SK-N-DZ (cell line): ENCODE results near the gene GALNT17.
"Not testable (repeated sequence)": the region's sequence is repeated elsewhere in the genome, so short reads cannot be mapped to it uniquely, and the experiment has no call there.

Source experiments
- DNase-seq: peaks from one replicate; pipeline ENCODE4 v3.0.0-alpha.2; 2015; ENCODE audit warnings: low spot score
- small RNA-seq, 2 experiments: library from RNA; depleted of rRNA; stranded (forward); fragments of <200 nt; gene quantifications; one replicate each; pipeline ENCODE3, GENCODE V24; 2014

GALNT17 gene

GRCh38 chr7:71733107-71733870, 601.3 kb downstream of the GALNT17 start:
- DNase-seq, result peak; percentile 56

DNA sequence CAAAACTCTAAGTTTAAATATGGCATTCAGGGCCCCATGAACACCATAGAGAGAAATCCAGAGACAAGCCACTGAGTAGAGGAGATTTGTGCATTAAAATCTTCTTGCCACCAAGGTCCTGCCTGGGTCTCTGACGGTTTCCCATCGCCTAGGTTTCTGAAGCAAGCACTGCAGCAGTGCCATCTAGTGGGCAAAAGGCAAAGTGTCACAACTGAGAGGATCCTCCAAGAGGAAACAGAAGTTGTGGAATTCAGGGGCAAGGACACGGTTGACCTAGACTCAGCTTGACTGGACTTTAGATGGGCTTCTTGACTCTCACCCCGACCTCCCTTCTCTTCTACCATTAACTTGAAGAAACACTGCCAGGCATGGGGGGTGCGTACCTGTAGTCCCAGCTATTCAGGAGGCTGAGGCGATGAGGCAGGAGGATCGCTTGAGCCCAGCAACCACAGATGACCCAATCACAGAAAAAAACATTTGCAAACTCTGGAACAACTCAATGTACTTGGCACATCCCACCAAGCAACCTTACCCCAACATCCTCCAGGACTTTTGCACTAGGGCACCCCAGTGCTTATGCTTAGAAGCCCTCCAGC, 604.1 kb downstream of the GALNT17 start:
- peak; percentile 48 for DNase-seq

GRCh38 chr7:71737931-71738540, 606.1 kb downstream of the GALNT17 start:
- DNase-seq, result not testable (repeated sequence)

- no peak for DNase-seq
These were observed 607.7 kb downstream of the GALNT17 start for GRCh38 chr7:71739520-71740173.

GRCh38 chr7:71740174-71740560, 608.2 kb downstream of the GALNT17 start:
- DNase-seq, result no peak

DNA sequence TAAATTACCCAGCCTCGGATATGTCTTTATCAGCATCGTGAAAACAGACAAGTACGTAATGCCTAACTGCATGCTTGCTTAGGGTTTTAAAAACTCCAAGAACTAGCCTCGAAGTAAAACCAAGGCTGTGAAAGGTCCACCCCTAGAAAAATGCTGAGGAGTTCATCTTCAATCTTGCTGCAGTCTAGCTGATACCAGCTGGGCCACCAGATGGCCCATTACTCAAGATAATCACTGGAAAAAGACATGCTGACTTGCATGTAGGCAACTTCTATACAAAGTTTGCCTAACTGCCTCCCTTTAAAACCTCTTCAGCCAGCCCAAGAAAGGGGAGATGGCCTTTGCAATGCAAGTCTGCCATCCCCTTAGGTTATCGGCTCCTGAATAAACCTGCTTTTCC, 614.1 kb downstream of the GALNT17 start:
- DNase-seq, result no peak

DNA sequence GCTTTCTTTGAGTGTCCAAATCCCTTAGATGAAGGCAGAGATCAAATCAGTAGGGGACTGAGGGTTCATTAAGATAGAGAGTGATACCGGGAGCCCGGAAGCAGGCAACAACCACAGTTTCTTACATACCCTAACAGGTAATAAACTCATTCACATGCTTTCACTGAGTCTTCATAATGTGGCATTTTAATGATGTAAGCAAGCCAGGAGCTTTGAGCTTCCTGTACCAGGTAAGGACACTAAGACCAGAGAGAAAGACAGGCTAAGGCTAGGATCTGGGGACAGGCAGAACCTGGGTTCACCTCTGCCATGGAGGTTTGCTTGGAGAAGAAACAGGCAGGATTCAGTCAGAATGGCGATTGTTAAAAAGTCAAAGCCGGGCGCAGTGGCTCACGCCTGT, 618.3 kb downstream of the GALNT17 start:
- no peak for DNase-seq

GRCh38 chr7:71752171-71752935, 620.4 kb downstream of the GALNT17 start:
- peak; percentile 22 for DNase-seq

GRCh38 chr7:71753236-71753635, 621.3 kb downstream of the GALNT17 start:
- no peak for DNase-seq

GRCh38 chr7:71753956-71754664, 622.2 kb downstream of the GALNT17 start:
- no peak for DNase-seq

GRCh38 chr7:71754828-71755227, 622.9 kb downstream of the GALNT17 start:
- DNase-seq, result no peak

DNA sequence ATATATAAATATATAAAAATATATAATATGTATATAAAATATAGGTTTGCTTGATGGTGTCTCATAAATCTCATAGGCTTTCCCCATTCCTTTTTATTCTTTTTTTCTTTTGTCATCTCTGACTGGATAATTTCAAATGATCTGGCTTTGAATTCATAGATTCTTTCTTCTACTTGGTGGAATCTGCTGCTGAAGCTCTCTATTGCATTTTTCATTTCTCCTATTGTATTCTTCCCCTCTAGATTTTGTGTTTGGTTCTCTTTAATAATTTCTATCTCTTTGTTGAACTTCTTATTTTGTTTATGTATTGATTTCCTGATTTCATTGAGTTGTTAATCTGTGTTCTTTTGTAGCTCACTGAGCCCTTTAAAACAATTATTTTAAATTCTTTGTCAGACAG, 629.4 kb downstream of the GALNT17 start:
- no peak for DNase-seq

Small RNA genes within 50 kb of the gene (small RNA-seq; reads per million reads assigned to genes)
- gene MIR3914-1 (0 reads per million in 2 experiments), gene RN7SKP75 (0 to 0.80 reads per million in 2 experiments)
